Ishikawa (cell line): ENCODE data around the gene PPP4R4.

Experiments
- CEBPB ChIP-seq: IDR thresholded peaks from 2 replicates; pipeline ENCODE4 v1.6.1; 2012
- CREB1 ChIP-seq: IDR thresholded peaks from 2 replicates; pipeline ENCODE4 v1.6.1; 2012; ENCODE audit warnings: low read depth
- EGR1 ChIP-seq: IDR thresholded peaks from 2 replicates; pipeline ENCODE4 v1.6.1; 2012
- EP300 ChIP-seq: IDR thresholded peaks from 2 replicates; pipeline ENCODE4 v1.6.1; 2012; ENCODE audit warnings: borderline replicate concordance
- FOXM1 ChIP-seq: IDR thresholded peaks from 2 replicates; pipeline ENCODE4 v1.6.1; 2012; ENCODE audit warnings: low read depth, borderline replicate concordance
- NFIC ChIP-seq: IDR thresholded peaks from 2 replicates; pipeline ENCODE4 v1.6.1; 2012
- RAD21 ChIP-seq: IDR thresholded peaks from 2 replicates; pipeline ENCODE4 v1.6.1; 2012; ENCODE audit warnings: low read depth
- TAF1 ChIP-seq: IDR thresholded peaks from 2 replicates; pipeline ENCODE4 v1.6.1; 2012; ENCODE audit warnings: low read depth, mild to moderate bottlenecking
- TCF12 ChIP-seq: IDR thresholded peaks from 2 replicates; pipeline ENCODE4 v1.6.1; 2012; ENCODE audit warnings: low read depth
- TEAD4 ChIP-seq: IDR thresholded peaks from 2 replicates; pipeline ENCODE4 v1.6.1; 2012
- YY1 ChIP-seq: IDR thresholded peaks from 2 replicates; pipeline ENCODE4 v1.6.1; 2012; ENCODE audit warnings: low read depth
- ZBTB7A ChIP-seq: IDR thresholded peaks from 2 replicates; pipeline ENCODE4 v1.6.1; 2012; ENCODE audit warnings: low read depth
- TF ChIP-seq, protein P1 (sequence below): IDR thresholded peaks from 2 replicates; pipeline ENCODE4 v1.6.1; 2012; ENCODE audit warnings: low read depth, mild to moderate bottlenecking
- TF ChIP-seq, protein P2 (sequence below): IDR thresholded peaks from 2 replicates; pipeline ENCODE4 v1.6.1; 2012
- TF ChIP-seq, protein P3 (sequence below): IDR thresholded peaks from 2 replicates; pipeline ENCODE4 v1.6.1; 2012

PPP4R4 gene

GRCh38 chr14:94161981-94162380 lies 12.1 kb upstream of the PPP4R4 start:
- no peak for TF ChIP-seq TAF1
- no peak for TF ChIP-seq CREB1
- no peak for TF ChIP-seq FOXM1
- TF ChIP-seq, protein P1, sequence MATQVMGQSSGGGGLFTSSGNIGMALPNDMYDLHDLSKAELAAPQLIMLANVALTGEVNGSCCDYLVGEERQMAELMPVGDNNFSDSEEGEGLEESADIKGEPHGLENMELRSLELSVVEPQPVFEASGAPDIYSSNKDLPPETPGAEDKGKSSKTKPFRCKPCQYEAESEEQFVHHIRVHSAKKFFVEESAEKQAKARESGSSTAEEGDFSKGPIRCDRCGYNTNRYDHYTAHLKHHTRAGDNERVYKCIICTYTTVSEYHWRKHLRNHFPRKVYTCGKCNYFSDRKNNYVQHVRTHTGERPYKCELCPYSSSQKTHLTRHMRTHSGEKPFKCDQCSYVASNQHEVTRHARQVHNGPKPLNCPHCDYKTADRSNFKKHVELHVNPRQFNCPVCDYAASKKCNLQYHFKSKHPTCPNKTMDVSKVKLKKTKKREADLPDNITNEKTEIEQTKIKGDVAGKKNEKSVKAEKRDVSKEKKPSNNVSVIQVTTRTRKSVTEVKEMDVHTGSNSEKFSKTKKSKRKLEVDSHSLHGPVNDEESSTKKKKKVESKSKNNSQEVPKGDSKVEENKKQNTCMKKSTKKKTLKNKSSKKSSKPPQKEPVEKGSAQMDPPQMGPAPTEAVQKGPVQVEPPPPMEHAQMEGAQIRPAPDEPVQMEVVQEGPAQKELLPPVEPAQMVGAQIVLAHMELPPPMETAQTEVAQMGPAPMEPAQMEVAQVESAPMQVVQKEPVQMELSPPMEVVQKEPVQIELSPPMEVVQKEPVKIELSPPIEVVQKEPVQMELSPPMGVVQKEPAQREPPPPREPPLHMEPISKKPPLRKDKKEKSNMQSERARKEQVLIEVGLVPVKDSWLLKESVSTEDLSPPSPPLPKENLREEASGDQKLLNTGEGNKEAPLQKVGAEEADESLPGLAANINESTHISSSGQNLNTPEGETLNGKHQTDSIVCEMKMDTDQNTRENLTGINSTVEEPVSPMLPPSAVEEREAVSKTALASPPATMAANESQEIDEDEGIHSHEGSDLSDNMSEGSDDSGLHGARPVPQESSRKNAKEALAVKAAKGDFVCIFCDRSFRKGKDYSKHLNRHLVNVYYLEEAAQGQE, result no peak
- TF ChIP-seq ZBTB7A, result no peak
- TF ChIP-seq RAD21, result no peak
- TF ChIP-seq EGR1, result no peak
- TF ChIP-seq, protein P2, sequence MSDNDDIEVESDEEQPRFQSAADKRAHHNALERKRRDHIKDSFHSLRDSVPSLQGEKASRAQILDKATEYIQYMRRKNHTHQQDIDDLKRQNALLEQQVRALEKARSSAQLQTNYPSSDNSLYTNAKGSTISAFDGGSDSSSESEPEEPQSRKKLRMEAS, result no peak
- TF ChIP-seq CEBPB, result no peak
- TF ChIP-seq YY1, result no peak
- TF ChIP-seq TCF12, result no peak
- TF ChIP-seq, protein P3, sequence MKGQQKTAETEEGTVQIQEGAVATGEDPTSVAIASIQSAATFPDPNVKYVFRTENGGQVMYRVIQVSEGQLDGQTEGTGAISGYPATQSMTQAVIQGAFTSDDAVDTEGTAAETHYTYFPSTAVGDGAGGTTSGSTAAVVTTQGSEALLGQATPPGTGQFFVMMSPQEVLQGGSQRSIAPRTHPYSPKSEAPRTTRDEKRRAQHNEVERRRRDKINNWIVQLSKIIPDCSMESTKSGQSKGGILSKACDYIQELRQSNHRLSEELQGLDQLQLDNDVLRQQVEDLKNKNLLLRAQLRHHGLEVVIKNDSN, result no peak
- no peak for TF ChIP-seq TEAD4
- TF ChIP-seq NFIC, result no peak
- no peak for TF ChIP-seq EP300

DNA sequence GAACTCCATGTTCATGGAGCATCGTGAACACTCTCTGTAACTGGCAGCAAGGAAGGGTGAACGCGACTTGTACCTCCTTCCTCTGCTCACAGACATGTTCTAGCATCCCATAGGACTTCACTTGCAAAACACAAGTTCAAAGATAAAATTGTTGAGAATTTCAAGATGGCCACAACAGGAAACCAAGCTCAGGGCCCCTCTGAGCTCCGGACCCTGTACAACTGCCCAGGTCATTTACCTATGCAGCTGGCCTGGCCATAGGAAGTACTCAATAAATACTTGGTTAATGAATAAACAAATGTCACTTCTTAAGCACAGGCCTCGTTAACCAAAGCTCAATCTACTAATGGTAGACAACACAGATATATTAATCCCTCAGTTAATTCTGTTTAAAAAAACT lies 11.7 kb upstream of the PPP4R4 start:
- TF ChIP-seq, protein P1, result no peak
- TF ChIP-seq CEBPB (no peak), EP300 (no peak), TAF1 (no peak), RAD21 (no peak)
- TF ChIP-seq, protein P3, result no peak

GRCh38 chr14:94163796-94164195 lies 10.3 kb upstream of the PPP4R4 start:
- TF ChIP-seq, protein P1, result no peak
- TF ChIP-seq EP300, result no peak
- TF ChIP-seq TAF1, result no peak
- TF ChIP-seq CREB1, result no peak

GRCh38 chr14:94164685-94165431 lies 9.3 kb upstream of the PPP4R4 start:
- TF ChIP-seq TEAD4 (no peak), EGR1 (no peak), EP300 (no peak), CEBPB (no peak), RAD21 (no peak), TAF1 (no peak), FOXM1 (no peak), YY1 (no peak), CREB1 (no peak), ZBTB7A (no peak), TCF12 (no peak), NFIC (no peak)
- TF ChIP-seq, protein P3, result no peak
- TF ChIP-seq, protein P1, result no peak
- TF ChIP-seq, protein P2, result no peak
